Smooth muscle cell (in vitro differentiated cells): ENCODE measurements around the gene DNASE1L1. TPM values are rescaled to one million over a fixed set of nuclear protein-coding genes. Genes with fewer than 3 reads are reported as not detected.

Experiments
- DNase-seq: peaks from one replicate; lab custom pipeline; 2025; ENCODE audit not compliant: unreplicated experiment; lab: John Stamatoyannopoulos, UW
- H2AFZ ChIP-seq: fragments of 200-600 bp; sonication (generic); 2 replicates; pipeline ENCODE4 v1.6.0; 2016; ENCODE audit warnings: antibody characterized with exemption, low read depth, mild to moderate bottlenecking
- H3F3A ChIP-seq: fragments of 200-600 bp; sonication (generic); 2 replicates; pipeline ENCODE4 v1.6.0; 2017; ENCODE audit warnings: antibody characterized with exemption, low read depth
- H3K27ac ChIP-seq: fragments of 200-600 bp; sonication (generic); 2 replicates; pipeline ENCODE4 v1.5.1; 2016; ENCODE audit warnings: low read depth, mild to moderate bottlenecking
- H3K27me3 ChIP-seq: fragments of 200-600 bp; sonication (generic); 2 replicates; pipeline ENCODE4 v1.6.1; 2016; ENCODE audit warnings: low read depth, mild to moderate bottlenecking
- H3K36me3 ChIP-seq: fragments of 200-600 bp; sonication (generic); 2 replicates; pipeline ENCODE4 v1.5.1; 2016; ENCODE audit warnings: low read depth
- H3K4me1 ChIP-seq: fragments of 200-600 bp; sonication (generic); 2 replicates; pipeline ENCODE4 v1.5.1; 2016; ENCODE audit warnings: low read depth
- H3K4me2 ChIP-seq: fragments of 200-600 bp; sonication (generic); 2 replicates; pipeline ENCODE4 v1.6.0; 2016; ENCODE audit warnings: mild to moderate bottlenecking
- H3K4me3 ChIP-seq: fragments of 200-600 bp; sonication (generic); 2 replicates; pipeline ENCODE4 v1.5.1; 2016; ENCODE audit warnings: mild to moderate bottlenecking
- H3K79me2 ChIP-seq: fragments of 200-600 bp; sonication (generic); 2 replicates; pipeline ENCODE4 v1.6.0; 2016; ENCODE audit warnings: low read depth, mild to moderate bottlenecking
- H3K9ac ChIP-seq: fragments of 200-600 bp; sonication (generic); 2 replicates; pipeline ENCODE4 v1.6.0; 2016; ENCODE audit warnings: low read depth
- H3K9me3 ChIP-seq: fragments of 200-600 bp; sonication (generic); replicated peaks from 2 replicates; pipeline ENCODE4 v1.5.1; 2016; ENCODE audit warnings: low read depth
- H4K20me1 ChIP-seq: fragments of 200-600 bp; sonication (generic); 2 replicates; pipeline ENCODE4 v1.6.0; 2016; ENCODE audit warnings: low read depth
- WGBS: methylation state at CpG from one replicate; pipeline ENCODE4 v1.1.7; 2016; ENCODE audit warnings: low lambda C conversion rate; 5-methylcytosine and 5-hydroxymethylcytosine counted together
- microRNA-seq: library from miRNA; unstranded; fragments of <30 nt; microRNA quantifications from one replicate; pipeline ENCODE4, GENCODE V29; 2016; ENCODE audit warnings: borderline number of aligned reads
- polyA plus RNA-seq: library from polyadenylated mRNA; unstranded; fragments of >200 nt; fragmentation: Nextera tagmentation; extraction: Ambion mirVana; gene quantifications from 2 replicates; pipeline ENCODE4 v1.2.1, GENCODE V29; 2016
- small RNA-seq: library from RNA; depleted of rRNA; stranded (forward); fragments of <200 nt; gene quantifications from one replicate; pipeline ENCODE3, GENCODE V24; 2014
- total RNA-seq: library from RNA; depleted of rRNA; stranded (reverse); fragments of >200 nt; gene quantifications from 2 replicates; pipeline ENCODE4 v1.2.3, GENCODE V29; 2014
- TF ChIP-seq, protein P1 (sequence below): fragments of 200-600 bp; sonication (generic); IDR thresholded peaks from 2 replicates; pipeline ENCODE4 v1.5.1; 2017; ENCODE audit warnings: borderline replicate concordance, mild to moderate bottlenecking, antibody characterized with exemption; ENCODE audit not compliant: insufficient read depth, poor library complexity, severe bottlenecking

DNASE1L1 gene
- total and polyA plus RNA-seq, 2 experiments from 2014 or later = 30.0 to 40.4 TPM

DNA sequence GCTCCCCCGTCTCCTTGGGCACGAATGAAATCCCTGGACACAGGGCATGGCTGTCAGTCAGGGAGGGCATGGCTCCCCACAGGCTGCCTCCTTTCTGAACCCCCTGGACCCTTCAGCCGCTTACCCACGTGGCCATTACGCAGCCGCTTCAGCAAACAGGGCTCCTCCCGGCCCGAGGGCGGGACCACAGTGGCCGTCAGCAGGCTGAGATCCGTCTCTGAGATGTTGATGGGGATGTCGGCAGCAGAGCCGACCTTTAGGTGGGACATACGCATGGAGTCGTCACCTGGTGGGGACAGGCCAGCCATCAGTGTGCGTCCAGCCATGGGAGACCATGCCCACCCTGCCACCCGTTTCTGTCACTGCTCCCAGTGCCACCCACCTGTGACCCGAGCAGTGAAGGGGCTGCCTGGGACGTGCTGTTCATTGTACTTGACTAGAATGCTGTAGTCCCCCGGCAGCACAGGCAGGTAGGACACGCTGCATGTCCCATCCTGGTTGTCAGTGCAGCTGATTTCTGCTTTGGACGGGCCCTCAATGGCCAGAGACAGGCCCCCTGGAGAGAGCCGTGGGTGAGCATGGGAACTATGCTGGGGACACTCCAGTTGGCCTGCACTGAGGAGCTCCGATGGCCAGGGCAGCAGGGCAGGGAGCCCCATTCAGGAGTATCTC is 55.7 kb downstream of the DNASE1L1 start:
- TF ChIP-seq, protein P1, sequence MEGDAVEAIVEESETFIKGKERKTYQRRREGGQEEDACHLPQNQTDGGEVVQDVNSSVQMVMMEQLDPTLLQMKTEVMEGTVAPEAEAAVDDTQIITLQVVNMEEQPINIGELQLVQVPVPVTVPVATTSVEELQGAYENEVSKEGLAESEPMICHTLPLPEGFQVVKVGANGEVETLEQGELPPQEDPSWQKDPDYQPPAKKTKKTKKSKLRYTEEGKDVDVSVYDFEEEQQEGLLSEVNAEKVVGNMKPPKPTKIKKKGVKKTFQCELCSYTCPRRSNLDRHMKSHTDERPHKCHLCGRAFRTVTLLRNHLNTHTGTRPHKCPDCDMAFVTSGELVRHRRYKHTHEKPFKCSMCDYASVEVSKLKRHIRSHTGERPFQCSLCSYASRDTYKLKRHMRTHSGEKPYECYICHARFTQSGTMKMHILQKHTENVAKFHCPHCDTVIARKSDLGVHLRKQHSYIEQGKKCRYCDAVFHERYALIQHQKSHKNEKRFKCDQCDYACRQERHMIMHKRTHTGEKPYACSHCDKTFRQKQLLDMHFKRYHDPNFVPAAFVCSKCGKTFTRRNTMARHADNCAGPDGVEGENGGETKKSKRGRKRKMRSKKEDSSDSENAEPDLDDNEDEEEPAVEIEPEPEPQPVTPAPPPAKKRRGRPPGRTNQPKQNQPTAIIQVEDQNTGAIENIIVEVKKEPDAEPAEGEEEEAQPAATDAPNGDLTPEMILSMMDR = no peak
- H3K36me3 ChIP-seq = no peaks in the 10 kb centered on the region
- H3K4me2 ChIP-seq = no peak overlapping the region
- WGBS = 89% methylated on average over 24 of the region's 24 CpGs
- no peak overlapping the region for H2AFZ ChIP-seq
- no peaks in the 10 kb centered on the region for H3K79me2 ChIP-seq
- no peak for DNase-seq
- H3F3A ChIP-seq = no peaks in the 10 kb centered on the region
- no peak overlapping the region for H3K4me3 ChIP-seq
- H3K27ac ChIP-seq = no peak overlapping the region
- H3K4me1 ChIP-seq = no peaks in the 10 kb centered on the region
- no peak overlapping the region for H3K9ac ChIP-seq
- no peaks in the 10 kb centered on the region for H3K27me3 ChIP-seq
- H4K20me1 ChIP-seq = peaks cover 100% of the 10 kb centered on the region
- no peaks in the 10 kb centered on the region for H3K9me3 ChIP-seq

DNA sequence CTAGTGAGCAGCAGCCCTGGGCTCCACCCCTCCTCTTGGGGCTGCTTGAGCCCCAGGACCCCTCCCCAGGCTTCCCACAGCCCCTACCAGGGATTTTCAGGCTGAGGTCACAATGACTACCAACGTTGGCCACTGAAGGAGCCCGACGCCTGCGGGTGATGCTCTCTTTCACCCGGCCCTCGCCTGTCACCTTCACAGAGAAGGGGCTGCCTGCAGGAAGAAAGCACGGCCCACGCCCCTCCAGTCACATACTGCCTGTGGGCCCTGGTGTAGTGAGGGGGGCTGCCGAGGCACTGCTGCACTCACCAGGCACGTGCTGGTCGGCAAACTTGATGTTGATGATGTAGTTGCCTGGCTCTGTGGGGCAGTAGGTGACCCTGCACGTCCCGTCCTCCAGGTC is 56.6 kb downstream of the DNASE1L1 start:
- no peak for DNase-seq
- Histone ChIP-seq H3K4me3 (no peak overlapping the region), H3K9ac (no peak overlapping the region), H3K36me3 (no peaks in the 10 kb centered on the region), H3K27ac (no peak overlapping the region), H3K27me3 (no peaks in the 10 kb centered on the region), H3K79me2 (no peaks in the 10 kb centered on the region), H3K4me2 (no peak overlapping the region), H3K4me1 (no peaks in the 10 kb centered on the region), H4K20me1 (peaks cover 100% of the 10 kb centered on the region), H3K9me3 (no peaks in the 10 kb centered on the region), H3F3A (no peaks in the 10 kb centered on the region), H2AFZ (no peak overlapping the region)
- TF ChIP-seq, protein P1 = no peak
- 93% methylated on average over 13 of the region's 13 CpGs for WGBS

DNA sequence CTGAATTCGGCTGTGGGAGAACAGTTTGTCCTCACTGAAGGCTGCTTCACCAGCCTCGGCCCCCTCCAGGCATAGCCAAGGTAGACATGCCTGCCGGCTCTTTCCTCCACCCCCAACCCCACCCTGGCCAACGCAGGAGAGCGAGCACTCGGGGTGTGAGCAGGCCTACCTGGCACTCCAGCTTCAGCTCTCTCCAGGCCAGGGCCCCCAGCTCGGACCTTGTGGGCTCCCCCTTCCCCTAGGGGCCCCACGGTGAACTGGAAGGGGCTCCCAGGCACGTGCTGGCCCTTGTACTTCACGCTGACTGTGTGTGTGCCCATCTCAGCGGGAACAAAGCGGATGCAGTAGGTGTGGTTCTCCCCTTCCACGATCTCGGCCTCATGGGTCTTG is 57.0 kb downstream of the DNASE1L1 start:
- no peaks in the 10 kb centered on the region for H3F3A ChIP-seq
- no peak overlapping the region for H3K4me2 ChIP-seq
- no peak overlapping the region for H2AFZ ChIP-seq
- WGBS = 92% methylated on average over 14 of the region's 14 CpGs
- no peaks in the 10 kb centered on the region for H3K9me3 ChIP-seq
- H3K9ac ChIP-seq = no peak overlapping the region
- no peak for DNase-seq
- no peaks in the 10 kb centered on the region for H3K27me3 ChIP-seq
- H3K4me3 ChIP-seq = no peak overlapping the region
- no peaks in the 10 kb centered on the region for H3K4me1 ChIP-seq
- H3K79me2 ChIP-seq = no peaks in the 10 kb centered on the region
- H4K20me1 ChIP-seq = peaks cover 100% of the 10 kb centered on the region
- TF ChIP-seq, protein P1 = no peak
- H3K27ac ChIP-seq = no peak overlapping the region
- no peaks in the 10 kb centered on the region for H3K36me3 ChIP-seq

Small RNA genes lying within 50 kb of the gene (microRNA-seq; reads per million reads assigned to microRNA genes)
- 21.6 reads per million, percentile 29 among the genes with 10 or more reads in this experiment for gene MIR6858

Small RNA genes lying within 50 kb of the gene (small RNA-seq; reads per million reads assigned to genes)
- gene MIR6858 (0.21 reads per million), gene SNORA70 (not detected)

Other genes with a start within 250 kb of the DNASE1L1 start
- not detected in 2 replicates for gene OPN1MW, start 226.7 kb downstream of the DNASE1L1 start, total RNA-seq
- not detected in 2 replicates for gene OPN1MW, start 226.7 kb downstream of the DNASE1L1 start, polyA plus RNA-seq
- gene OPN1MW2, start 189.5 kb downstream of the DNASE1L1 start, total RNA-seq = not detected in 2 replicates
- not detected in 2 replicates for gene OPN1MW2, start 189.5 kb downstream of the DNASE1L1 start, polyA plus RNA-seq
- not detected in 2 replicates for gene OPN1MW3, start 151.7 kb downstream of the DNASE1L1 start, total RNA-seq
- not detected in 2 replicates for gene OPN1MW3, start 151.7 kb downstream of the DNASE1L1 start, polyA plus RNA-seq
- gene TEX28, start 114.1 kb downstream of the DNASE1L1 start, total RNA-seq = not detected in 2 replicates
- gene TEX28, start 114.1 kb downstream of the DNASE1L1 start, polyA plus RNA-seq = not detected in 2 replicates
- gene TKTL1, start 113.5 kb downstream of the DNASE1L1 start, total RNA-seq = not detected in 2 replicates
- gene TKTL1, start 113.5 kb downstream of the DNASE1L1 start, polyA plus RNA-seq = not detected in 2 replicates
- gene FLNA, start 34.6 kb downstream of the DNASE1L1 start, total RNA-seq = 807 and 860 TPM in 2 replicates
- 1,632 and 1,832 TPM in 2 replicates for gene FLNA, start 34.6 kb downstream of the DNASE1L1 start, polyA plus RNA-seq
- gene EMD, start 30.0 kb downstream of the DNASE1L1 start, total RNA-seq = 46.1 and 61.4 TPM in 2 replicates
- gene EMD, start 30.0 kb downstream of the DNASE1L1 start, polyA plus RNA-seq = 63.9 and 67.4 TPM in 2 replicates
- 2,811 and 3,107 TPM in 2 replicates for gene RPL10, start 10.9 kb downstream of the DNASE1L1 start, total RNA-seq
- gene RPL10, start 10.9 kb downstream of the DNASE1L1 start, polyA plus RNA-seq = 1,314 and 1,395 TPM in 2 replicates
- gene TAFAZZIN, start 2.3 kb upstream of the DNASE1L1 start, total RNA-seq = 28.3 and 203 TPM in 2 replicates
- gene TAFAZZIN, start 2.3 kb upstream of the DNASE1L1 start, polyA plus RNA-seq = 30.2 and 32.4 TPM in 2 replicates
- 84.0 and 104 TPM in 2 replicates for gene ATP6AP1, start 19.4 kb upstream of the DNASE1L1 start, total RNA-seq
- gene ATP6AP1, start 19.4 kb upstream of the DNASE1L1 start, polyA plus RNA-seq = 193 and 213 TPM in 2 replicates
- 92.2 and 98.8 TPM in 2 replicates for gene GDI1, start 27.9 kb upstream of the DNASE1L1 start, total RNA-seq
- 143 and 160 TPM in 2 replicates for gene GDI1, start 27.9 kb upstream of the DNASE1L1 start, polyA plus RNA-seq
- gene FAM50A, start 34.9 kb upstream of the DNASE1L1 start, total RNA-seq = 46.0 and 50.1 TPM in 2 replicates
- gene FAM50A, start 34.9 kb upstream of the DNASE1L1 start, polyA plus RNA-seq = 183 and 216 TPM in 2 replicates
- 15.1 and 33.6 TPM in 2 replicates for gene PLXNA3, start 49.0 kb upstream of the DNASE1L1 start, total RNA-seq
- 38.2 and 60.2 TPM in 2 replicates for gene PLXNA3, start 49.0 kb upstream of the DNASE1L1 start, polyA plus RNA-seq
- 33.8 and 39.7 TPM in 2 replicates for gene LAGE3, start 70.0 kb upstream of the DNASE1L1 start, total RNA-seq
- gene LAGE3, start 70.0 kb upstream of the DNASE1L1 start, polyA plus RNA-seq = 52.7 and 66.1 TPM in 2 replicates
- gene UBL4A, start 77.4 kb upstream of the DNASE1L1 start, total RNA-seq = 28.7 and 42.1 TPM in 2 replicates
- 46.9 and 50.8 TPM in 2 replicates for gene UBL4A, start 77.4 kb upstream of the DNASE1L1 start, polyA plus RNA-seq
- gene SLC10A3, start 81.4 kb upstream of the DNASE1L1 start, total RNA-seq = 26.8 and 34.7 TPM in 2 replicates
- 52.1 and 63.1 TPM in 2 replicates for gene SLC10A3, start 81.4 kb upstream of the DNASE1L1 start, polyA plus RNA-seq
- gene FAM3A, start 107.0 kb upstream of the DNASE1L1 start, total RNA-seq = 13.6 and 16.0 TPM in 2 replicates
- gene FAM3A, start 107.0 kb upstream of the DNASE1L1 start, polyA plus RNA-seq = 49.1 and 53.7 TPM in 2 replicates
- 32.9 and 37.9 TPM in 2 replicates for gene G6PD, start 137.6 kb upstream of the DNASE1L1 start, total RNA-seq
- gene G6PD, start 137.6 kb upstream of the DNASE1L1 start, polyA plus RNA-seq = 12.9 and 13.5 TPM in 2 replicates
- 8.3 and 12.5 TPM in 2 replicates for gene IKBKG, start 138.4 kb upstream of the DNASE1L1 start, total RNA-seq
- gene IKBKG, start 138.4 kb upstream of the DNASE1L1 start, polyA plus RNA-seq = 25.4 and 32.0 TPM in 2 replicates
- not detected in 2 replicates for gene CTAG1A, start 175.9 kb upstream of the DNASE1L1 start, total RNA-seq
- not detected in 2 replicates for gene CTAG1A, start 175.9 kb upstream of the DNASE1L1 start, polyA plus RNA-seq
- gene CTAG1B, start 210.0 kb upstream of the DNASE1L1 start, total RNA-seq = not detected in 2 replicates
- not detected in 2 replicates for gene CTAG1B, start 210.0 kb upstream of the DNASE1L1 start, polyA plus RNA-seq
- gene CTAG2, start 244.3 kb upstream of the DNASE1L1 start, total RNA-seq = not detected in 2 replicates
- not detected in 2 replicates for gene CTAG2, start 244.3 kb upstream of the DNASE1L1 start, polyA plus RNA-seq